IPS-NIHi11 (cell line): ENCODE results near the gene WDR82.

ENCODE experiments used
- DNase-seq: peaks from one replicate; pipeline ENCODE4 v3.0.0; 2012; ENCODE audit warnings: mixed read lengths, low spot score

The WDR82 gene

GRCh38 chr3:52223449-52224408 lies 54.7 kb downstream of the WDR82 start:
- DNase-seq, result no peak

- no peak for DNase-seq
These were observed 55.9 kb downstream of the WDR82 start for GRCh38 chr3:52222319-52223221.

- no peak for DNase-seq
These were observed 56.7 kb downstream of the WDR82 start for GRCh38 chr3:52221563-52222318.

- no peak for DNase-seq
These were observed 57.3 kb downstream of the WDR82 start for GRCh38 chr3:52221141-52221562.

GRCh38 chr3:52220380-52221026 lies 57.9 kb downstream of the WDR82 start:
- peak; percentile 91 for DNase-seq

GRCh38 chr3:52218937-52219650 lies 59.4 kb downstream of the WDR82 start:
- peak; percentile 53 for DNase-seq

- DNase-seq, result no peak
These were observed 60.0 kb downstream of the WDR82 start for GRCh38 chr3:52218454-52218853.

- DNase-seq, result no peak
These were observed 60.4 kb downstream of the WDR82 start for GRCh38 chr3:52218026-52218425.

GRCh38 chr3:52217409-52217805 lies 61.0 kb downstream of the WDR82 start:
- no peak for DNase-seq

- DNase-seq, result no peak
These were observed 61.7 kb downstream of the WDR82 start for GRCh38 chr3:52216585-52217408.

- DNase-seq, result no peak
These were observed 63.1 kb downstream of the WDR82 start for GRCh38 chr3:52215351-52215750.

- DNase-seq, result no peak
These were observed 64.5 kb downstream of the WDR82 start for GRCh38 chr3:52213901-52214300.

- DNase-seq, result no peak
These were observed 65.4 kb downstream of the WDR82 start for GRCh38 chr3:52213005-52213404.

GRCh38 chr3:52211268-52211891 lies 67.1 kb downstream of the WDR82 start:
- no peak for DNase-seq

- DNase-seq, result no peak
These were observed 67.9 kb downstream of the WDR82 start for GRCh38 chr3:52210550-52211046.

- no peak for DNase-seq
These were observed 68.4 kb downstream of the WDR82 start for GRCh38 chr3:52210037-52210436.

GRCh38 chr3:52208556-52208955 lies 69.9 kb downstream of the WDR82 start:
- no peak for DNase-seq

- no peak for DNase-seq
These were observed 72.6 kb downstream of the WDR82 start for GRCh38 chr3:52205727-52206372.
